ENCODE measurements around the gene MAP3K15.

GRCh38 chrX:19332983-19333382 lies 182.3 kb downstream of the MAP3K15 start:
- no peak for TF ChIP-seq CTCF (IDR thresholded peaks at IDR 0.05; ENCODE audit: low read length)
- TF ChIP-seq EZH2 (IDR thresholded peaks at IDR 0.05; ENCODE audit: borderline replicate concordance, low read length) = no peak

All from OCI-LY1 (cell line).